GM12892 (cell line): ENCODE results near the gene CDS2.

Source experiments
- POLR2A ChIP-seq: IDR thresholded peaks from 2 replicates; pipeline ENCODE4 v1.6.1; 2011; ENCODE audit warnings: low read depth, low read length, control low read depth
- POLR2AphosphoS5 ChIP-seq: IDR thresholded peaks from 2 replicates; pipeline ENCODE4 v1.6.1; 2011; ENCODE audit warnings: low read depth, low read length, control low read depth
- TAF1 ChIP-seq: IDR thresholded peaks from 2 replicates; pipeline ENCODE4 v1.6.1; 2011; ENCODE audit warnings: low read depth, mild to moderate bottlenecking, control low read depth, low read length, borderline replicate concordance

DNA sequence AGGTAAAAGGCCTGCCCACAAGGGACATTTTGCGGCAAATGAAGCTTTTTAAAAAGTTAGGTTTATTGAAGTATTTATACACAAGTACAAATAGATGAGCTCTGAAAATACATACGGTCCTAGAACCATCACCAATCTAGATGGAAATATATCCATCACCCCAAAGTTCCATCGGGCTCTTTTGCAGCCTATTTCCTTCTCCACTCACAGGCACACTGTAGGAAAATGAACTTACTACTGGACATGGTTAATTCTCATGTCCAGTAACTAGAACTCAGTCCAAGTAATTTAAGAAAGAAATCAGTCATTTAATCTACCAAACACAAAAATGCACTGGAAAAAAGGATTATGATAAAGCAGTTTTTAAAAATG, 13.2 kb upstream of the CDS2 start:
- no peak for TF ChIP-seq POLR2A
- TF ChIP-seq POLR2AphosphoS5 = no peak
- no peak for TF ChIP-seq TAF1
